ENCODE data around the gene SLC13A2. TPM values are rescaled to one million over a fixed set of nuclear protein-coding genes. Genes with fewer than 3 reads are reported as not detected.

The SLC13A2 gene
- total and polyA plus RNA-seq, 2 donors (not counting 3 experiments of a cell fraction or from before 2014, with no cell fraction given): not detected

DNA sequence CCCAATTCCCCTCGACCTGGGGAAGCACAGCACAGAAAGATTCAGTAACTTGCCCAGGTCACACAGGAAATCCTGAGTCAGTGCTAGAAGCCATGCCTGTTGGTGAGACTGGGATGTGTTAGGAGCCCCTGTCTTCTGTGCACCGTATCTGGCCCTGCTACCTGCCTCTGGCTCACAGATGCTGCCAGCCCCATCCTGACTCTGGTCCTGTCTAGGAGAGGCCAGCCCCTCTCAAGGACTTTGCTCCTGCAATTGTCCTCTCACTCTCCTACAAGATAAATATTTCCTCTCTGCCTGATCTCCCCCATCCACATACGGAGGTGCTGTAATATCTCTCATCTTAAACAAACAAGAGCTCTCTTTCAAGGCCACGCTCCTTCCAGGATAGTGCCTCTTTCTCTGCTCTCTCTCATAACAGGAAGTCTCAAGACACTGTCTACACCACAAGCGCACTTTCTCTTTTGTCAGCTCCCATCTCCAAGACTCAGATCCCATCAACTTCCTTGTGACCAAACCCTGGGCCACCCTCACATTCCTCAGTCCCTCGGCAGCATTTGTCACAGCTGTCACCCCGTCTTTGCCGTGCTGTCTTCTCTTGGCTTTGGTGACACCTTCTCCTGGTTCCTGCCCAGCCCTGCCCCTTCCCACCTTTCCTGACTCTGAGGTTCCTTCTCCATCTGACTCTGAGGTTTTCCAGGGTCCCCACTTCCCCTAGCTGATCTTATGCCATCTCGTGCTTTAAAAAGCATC, 1.9 kb downstream of the SLC13A2 start:
- ChIA-PET CTCF (no interaction called here), POLR2A (no interaction called here)
- no peak for DNase-seq (ENCODE audit: low read depth, low spot score)
- no peaks in the 10 kb centered on the region for H4K20me1 ChIP-seq (replicated peaks; ENCODE audit: control insufficient read depth, extremely low read depth, insufficient read depth, low read length)
- no peaks in the 10 kb centered on the region for H3K9me3 ChIP-seq (replicated peaks; ENCODE audit: control insufficient read depth, insufficient read depth, low read length)
- H3K4me1 ChIP-seq (ENCODE audit: control insufficient read depth, extremely low read depth, insufficient read depth, low read length): no peaks in the 10 kb centered on the region
- dilution Hi-C loops (cut with MboI; ENCODE audit: extremely low pct_ligation_motif_present, low sequenced_read_pairs): no loop called here
- BruUV-seq (replicated peaks): no TSS peak
- H3K4me3 ChIP-seq (replicated peaks in 1 of 3; ENCODE audit: insufficient read depth in 1 of 3, low read depth in 1 of 3, low read length in 3 of 3): no peak overlapping the region
- H3K27ac ChIP-seq (ENCODE audit: insufficient read depth, low read depth, low read length): no peak overlapping the region
- no peak for FAIRE-seq
- H3K36me3 ChIP-seq (ENCODE audit: control insufficient read depth in 2 of 2, extremely low read depth in 1 of 2, insufficient read depth in 2 of 2, low read length in 2 of 2): no peaks in the 10 kb centered on the region
- no peaks in the 10 kb centered on the region for H3K79me2 ChIP-seq (ENCODE audit: control insufficient read depth, insufficient read depth, low read length)
- TF ChIP-seq MYC (IDR thresholded peaks at IDR 0.05; ENCODE audit: low read depth, low read length): no peak
- TF ChIP-seq JUN (IDR thresholded peaks at IDR 0.05; ENCODE audit: borderline replicate concordance, insufficient read depth, insufficient read length, low read depth): no peak
- TF ChIP-seq POLR2AphosphoS5 (IDR thresholded peaks at IDR 0.05; ENCODE audit: insufficient read depth, low read depth, low read length): no peak
- TF ChIP-seq FOS (IDR thresholded peaks at IDR 0.05; ENCODE audit: borderline replicate concordance, insufficient read depth, low read length): no peak
- no peak for TF ChIP-seq EZH2 (IDR thresholded peaks at IDR 0.05; ENCODE audit: borderline replicate concordance, low read depth, low read length, severe bottlenecking)
- no peak for TF ChIP-seq GATA2 (IDR thresholded peaks at IDR 0.05; ENCODE audit: insufficient read depth, insufficient read length, low read depth, low read length)
- TF ChIP-seq, protein P1, sequence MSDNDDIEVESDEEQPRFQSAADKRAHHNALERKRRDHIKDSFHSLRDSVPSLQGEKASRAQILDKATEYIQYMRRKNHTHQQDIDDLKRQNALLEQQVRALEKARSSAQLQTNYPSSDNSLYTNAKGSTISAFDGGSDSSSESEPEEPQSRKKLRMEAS (IDR thresholded peaks at IDR 0.05; ENCODE audit: insufficient read depth, insufficient read length): no peak
- no peak for TF ChIP-seq POLR2A (IDR thresholded peaks at IDR 0.05; ENCODE audit: low read depth, low read length)
- H3K27me3 ChIP-seq (ENCODE audit: control insufficient read depth in 2 of 2, insufficient read depth in 2 of 2, low read length in 2 of 2): peaks cover 0 to under 1% of the 10 kb centered on the region in 2 experiments
- no peaks in the 10 kb centered on the region for H3K9me1 ChIP-seq (replicated peaks; ENCODE audit: control insufficient read depth, extremely low read depth, insufficient read depth, low read length)
- no peak overlapping the region for H3K4me2 ChIP-seq (ENCODE audit: insufficient read depth, low read length)
- intact Hi-C loops (cut with micrococcal nuclease): no loop called here
- H2AFZ ChIP-seq (ENCODE audit: low read depth, low read length): no peak overlapping the region
- no peak overlapping the region for H3K9ac ChIP-seq (replicated peaks; ENCODE audit: extremely low read depth, insufficient read depth, low read length)
